Right lobe of liver (tissue), 4 donors: ENCODE results near the gene RARS2.

Source experiments
- CTCF ChIP-seq, 4 donors: fragments of 200-600 bp in 3 of 4; fragments of 450-650 bp in 1 of 4; IDR thresholded peaks; one replicate each; pipeline versions ENCODE4 v1.5.1 to v1.8.0; 2016 to 2022; ENCODE audit warnings: antibody characterized with exemption in 4 of 4, mild to moderate bottlenecking in 2 of 4
- POLR2A ChIP-seq: fragments of 450-650 bp; IDR thresholded peaks from one replicate; pipeline ENCODE4 v1.6.1; 2017; ENCODE audit warnings: antibody characterized with exemption, mild to moderate bottlenecking
- donor health status: DM: no; HTN: no; CAD: no.
- donor health status: DM: no; HTN: no; CAD: no.
- donor health status: DM: no; HTN: yes; CAD: no.

- no peak for TF ChIP-seq POLR2A
- no peak for TF ChIP-seq CTCF (IDR thresholded peaks at IDR 0.05)
Observed at GRCh38 chr6:87543696-87544473, 45.9 kb downstream of the RARS2 start.
